LNCaP clone FGC (cell line): ENCODE data around the gene EPB41L5.
"Not testable (repeated sequence)": the region's sequence is repeated elsewhere in the genome, so short reads cannot be mapped to it uniquely, and the experiment has no call there.

Source experiments
- DNase-seq: peaks from one replicate; pipeline ENCODE4 v3.0.0-alpha.2; 2011; ENCODE audit warnings: low read depth
- H3K4me3 ChIP-seq: 2 replicates; pipeline ENCODE4 v1.5.1; 2011; ENCODE audit warnings: mild to moderate bottlenecking, low read depth, low read length, control low read depth
- TF ChIP-seq, protein P1 (sequence below): IDR thresholded peaks from 2 replicates; pipeline ENCODE4 v1.5.1; 2012; ENCODE audit warnings: mild to moderate bottlenecking; ENCODE audit not compliant: control insufficient read depth, insufficient read depth; ENCODE audit errors: extremely low read depth

Gene EPB41L5

DNA sequence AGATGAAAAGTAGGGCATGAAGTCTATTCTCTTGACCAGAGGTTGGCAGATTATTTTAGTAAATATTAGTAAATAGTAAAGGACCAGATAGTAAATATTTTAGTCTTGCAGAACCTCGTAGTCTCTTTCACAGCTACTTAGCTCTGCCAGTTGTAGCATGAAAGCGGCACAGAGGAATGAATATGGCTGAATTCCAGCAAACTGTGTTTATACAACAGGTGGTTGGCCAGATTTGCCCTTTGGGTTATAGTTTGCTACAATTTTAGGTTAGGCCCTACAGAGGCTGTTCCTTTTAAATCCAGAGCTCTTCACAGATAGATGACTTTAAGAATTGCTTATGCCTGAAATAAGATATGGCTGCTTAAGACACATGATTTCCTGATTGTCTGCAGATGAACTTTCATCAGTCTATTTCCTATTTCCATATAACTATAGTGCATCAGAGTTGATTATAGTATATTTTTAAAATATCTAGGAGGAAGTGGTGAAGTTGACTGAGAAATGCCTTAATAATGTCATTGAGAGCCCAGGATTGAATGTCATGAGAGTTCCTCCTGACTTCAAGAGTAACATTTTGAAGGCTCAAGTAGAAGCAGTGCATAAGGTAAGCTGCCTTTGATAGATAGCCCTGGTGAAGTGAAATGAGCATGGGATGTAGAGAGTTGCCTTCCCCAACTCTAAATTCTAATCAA, 129.8 kb downstream of the EPB41L5 start:
- TF ChIP-seq, protein P1, sequence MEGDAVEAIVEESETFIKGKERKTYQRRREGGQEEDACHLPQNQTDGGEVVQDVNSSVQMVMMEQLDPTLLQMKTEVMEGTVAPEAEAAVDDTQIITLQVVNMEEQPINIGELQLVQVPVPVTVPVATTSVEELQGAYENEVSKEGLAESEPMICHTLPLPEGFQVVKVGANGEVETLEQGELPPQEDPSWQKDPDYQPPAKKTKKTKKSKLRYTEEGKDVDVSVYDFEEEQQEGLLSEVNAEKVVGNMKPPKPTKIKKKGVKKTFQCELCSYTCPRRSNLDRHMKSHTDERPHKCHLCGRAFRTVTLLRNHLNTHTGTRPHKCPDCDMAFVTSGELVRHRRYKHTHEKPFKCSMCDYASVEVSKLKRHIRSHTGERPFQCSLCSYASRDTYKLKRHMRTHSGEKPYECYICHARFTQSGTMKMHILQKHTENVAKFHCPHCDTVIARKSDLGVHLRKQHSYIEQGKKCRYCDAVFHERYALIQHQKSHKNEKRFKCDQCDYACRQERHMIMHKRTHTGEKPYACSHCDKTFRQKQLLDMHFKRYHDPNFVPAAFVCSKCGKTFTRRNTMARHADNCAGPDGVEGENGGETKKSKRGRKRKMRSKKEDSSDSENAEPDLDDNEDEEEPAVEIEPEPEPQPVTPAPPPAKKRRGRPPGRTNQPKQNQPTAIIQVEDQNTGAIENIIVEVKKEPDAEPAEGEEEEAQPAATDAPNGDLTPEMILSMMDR: no peak
- no peak for DNase-seq
- no peak overlapping the region for H3K4me3 ChIP-seq

DNA sequence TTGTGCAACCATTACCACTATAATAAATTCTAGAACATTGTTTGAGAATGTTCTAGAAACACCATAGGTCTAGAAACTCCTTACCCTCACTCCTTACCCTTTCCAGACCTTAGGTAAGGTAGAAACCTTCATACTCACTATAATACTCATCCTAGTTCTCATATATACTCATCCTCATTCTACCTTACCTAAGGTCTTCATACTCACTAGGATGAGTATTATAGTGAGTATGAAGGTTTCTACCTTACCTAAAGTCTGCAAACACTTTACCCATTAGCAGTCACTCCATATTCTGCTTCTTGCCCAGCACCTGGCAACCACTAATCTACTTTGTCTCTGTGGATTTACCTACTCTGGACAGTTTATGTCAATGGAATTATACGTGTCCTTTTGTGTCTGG, 135.4 kb downstream of the EPB41L5 start:
- no peak for DNase-seq
- no peak overlapping the region for H3K4me3 ChIP-seq
- TF ChIP-seq, protein P1: no peak

DNA sequence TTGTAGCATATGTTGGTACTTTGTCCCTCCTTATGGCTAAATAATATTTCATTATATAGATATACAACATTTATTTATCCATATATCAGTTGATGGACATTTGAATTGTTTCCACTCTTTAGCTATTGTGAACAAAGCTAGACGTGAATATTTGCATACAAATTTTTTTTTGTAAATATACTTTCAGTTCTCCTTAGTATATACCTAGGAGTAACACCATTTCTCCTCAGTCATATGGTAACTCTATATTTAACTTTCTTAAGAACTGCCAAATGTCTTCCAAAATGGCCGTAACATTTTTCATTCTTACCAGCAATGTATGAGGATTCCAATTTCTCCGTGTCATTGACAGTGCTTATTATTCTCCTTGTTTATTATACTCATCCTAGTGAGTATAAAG, 135.8 kb downstream of the EPB41L5 start:
- no peak overlapping the region for H3K4me3 ChIP-seq
- DNase-seq: no peak
- TF ChIP-seq, protein P1: no peak

DNA sequence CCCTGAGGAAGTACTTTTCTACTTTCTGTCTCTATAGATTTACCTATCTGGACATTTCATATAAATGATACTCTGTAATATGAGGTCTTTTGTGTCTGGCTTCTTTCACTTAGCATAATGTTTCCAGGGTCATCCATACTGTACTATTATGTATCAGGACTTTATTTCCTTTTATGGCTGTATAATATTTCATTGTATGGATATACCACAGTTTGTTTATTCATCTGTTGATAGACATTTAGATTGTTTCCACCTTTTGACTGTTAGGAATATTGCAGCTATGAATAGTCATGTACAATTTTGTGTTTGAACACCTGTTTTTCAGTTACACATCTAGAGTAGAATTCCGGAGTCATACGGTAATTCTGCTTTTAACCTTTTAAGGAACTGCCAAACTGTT, 136.5 kb downstream of the EPB41L5 start:
- no peak for DNase-seq
- TF ChIP-seq, protein P1: no peak
- no peak overlapping the region for H3K4me3 ChIP-seq

DNA sequence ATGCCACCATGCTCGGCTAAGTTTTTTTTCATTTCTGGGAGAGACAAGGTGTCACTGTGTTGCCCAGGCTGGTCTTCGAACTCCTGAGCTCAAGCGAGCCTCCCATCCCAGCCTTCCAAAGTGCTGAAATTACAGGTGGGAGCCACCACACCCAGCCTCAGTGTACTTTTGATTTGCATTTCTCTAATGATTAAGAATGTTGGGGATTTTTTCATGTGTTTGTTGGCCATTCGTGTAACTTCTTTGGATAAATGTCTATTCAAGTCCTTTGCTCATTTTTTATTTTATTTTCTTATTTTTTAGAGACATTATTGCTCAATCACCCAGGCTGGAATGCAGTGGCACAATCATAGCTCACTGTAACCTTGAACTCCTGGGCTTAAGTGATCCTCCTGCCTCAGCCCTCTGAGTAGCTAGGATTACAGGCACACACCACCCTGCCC, 137.2 kb downstream of the EPB41L5 start:
- DNase-seq: no peak
- TF ChIP-seq, protein P1: no peak
- no peak overlapping the region for H3K4me3 ChIP-seq

DNA sequence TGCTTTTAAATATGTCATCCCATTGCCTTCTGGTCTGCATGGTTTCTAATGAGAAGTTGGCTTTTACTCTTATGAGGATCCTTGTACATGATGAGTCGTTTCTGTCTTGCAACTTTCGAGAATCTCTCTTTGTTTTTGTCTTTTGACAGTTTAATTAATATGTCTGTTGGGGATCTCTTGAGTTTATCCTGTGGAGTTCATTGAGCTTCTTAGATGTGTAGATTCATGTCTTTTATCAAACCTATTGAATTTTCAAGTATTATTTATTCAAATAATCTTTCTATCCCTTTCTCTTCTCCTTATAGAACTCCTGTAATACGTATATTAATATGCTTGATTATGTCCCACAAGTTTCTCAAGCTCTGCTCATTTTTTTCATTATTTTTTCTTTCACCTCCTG, 142.4 kb downstream of the EPB41L5 start:
- TF ChIP-seq, protein P1: no peak
- no peak overlapping the region for H3K4me3 ChIP-seq
- no peak for DNase-seq

DNA sequence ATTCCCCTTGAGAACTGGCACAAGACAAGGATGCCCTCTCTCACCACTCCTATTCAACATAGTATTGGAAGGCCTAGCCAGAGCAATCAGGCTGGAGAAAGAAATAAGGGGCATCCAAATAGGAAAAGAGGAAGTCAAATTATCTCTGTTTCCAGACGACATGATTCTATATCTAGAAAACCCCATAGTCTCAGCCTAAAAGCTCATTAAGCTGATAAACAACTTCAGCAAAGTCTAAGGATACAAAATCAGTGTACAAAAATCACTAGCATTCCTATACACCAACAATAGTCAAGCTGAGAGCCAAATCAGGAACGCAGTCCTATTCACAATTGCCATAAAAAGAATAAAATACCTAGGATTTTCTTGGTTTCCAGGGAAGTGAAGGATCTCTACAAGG, 145.8 kb downstream of the EPB41L5 start:
- not testable (repeated sequence) for H3K4me3 ChIP-seq, DNase-seq

DNA sequence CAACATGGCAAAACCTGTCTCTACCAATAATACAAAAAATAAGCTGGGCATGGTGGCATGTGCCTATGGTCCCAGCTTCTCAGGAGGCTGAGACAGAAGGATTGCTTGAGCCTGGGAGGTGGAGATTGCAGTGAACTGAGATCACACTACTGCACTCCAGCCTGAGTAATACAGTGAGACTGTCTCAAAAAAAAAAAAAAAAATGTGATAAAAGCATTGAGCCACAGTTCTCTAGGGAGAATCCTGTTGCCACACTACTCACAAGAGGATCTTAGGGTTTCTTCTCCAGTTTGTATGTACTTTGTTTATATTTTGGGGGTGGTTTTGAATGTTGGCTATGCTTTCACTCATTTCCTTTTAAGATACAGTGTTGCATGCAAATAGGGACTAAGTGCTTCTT, 148.3 kb downstream of the EPB41L5 start:
- TF ChIP-seq, protein P1: no peak
- no peak for DNase-seq
- H3K4me3 ChIP-seq: no peak overlapping the region
